ENCODE data around the gene PDE4B.

PDE4B gene

GRCh38 chr1:66334318-66334717, 541.6 kb downstream of the PDE4B start:
- no peak for DNase-seq (ENCODE audit: low read depth, low spot score)

GRCh38 chr1:66335125-66335524, 542.4 kb downstream of the PDE4B start:
- DNase-seq (ENCODE audit: low read depth, low spot score), result no peak

- DNase-seq (ENCODE audit: low read depth, low spot score), result peak; percentile 16
Measured at GRCh38 chr1:66335859-66336640, 543.4 kb downstream of the PDE4B start.

GRCh38 chr1:66336641-66336990, 543.9 kb downstream of the PDE4B start:
- no peak for DNase-seq (ENCODE audit: low read depth, low spot score)

GRCh38 chr1:66337249-66337648, 544.6 kb downstream of the PDE4B start:
- DNase-seq (ENCODE audit: low read depth, low spot score), result no peak

- DNase-seq (ENCODE audit: low read depth, low spot score), result no peak
Measured at GRCh38 chr1:66339944-66340343, 547.2 kb downstream of the PDE4B start.

- no peak for DNase-seq (ENCODE audit: low read depth, low spot score)
Measured at GRCh38 chr1:66341446-66342089, 548.9 kb downstream of the PDE4B start.

- DNase-seq (ENCODE audit: low read depth, low spot score), result no peak
Measured at GRCh38 chr1:66342707-66343106, 550.0 kb downstream of the PDE4B start.

GRCh38 chr1:66343569-66344325, 551.1 kb downstream of the PDE4B start:
- DNase-seq (ENCODE audit: low read depth, low spot score), result no peak

GRCh38 chr1:66346057-66346795, 553.5 kb downstream of the PDE4B start:
- no peak for DNase-seq (ENCODE audit: low read depth, low spot score)

- no peak for DNase-seq (ENCODE audit: low read depth, low spot score)
Measured at GRCh38 chr1:66346873-66347272, 554.2 kb downstream of the PDE4B start.

GRCh38 chr1:66348776-66349175, 556.1 kb downstream of the PDE4B start:
- no peak for DNase-seq (ENCODE audit: low read depth, low spot score)

GRCh38 chr1:66349242-66349641, 556.5 kb downstream of the PDE4B start:
- no peak for DNase-seq (ENCODE audit: low read depth, low spot score)

GRCh38 chr1:66350001-66350547, 557.4 kb downstream of the PDE4B start:
- no peak for DNase-seq (ENCODE audit: low read depth, low spot score)

GRCh38 chr1:66351478-66351877, 558.8 kb downstream of the PDE4B start:
- no peak for DNase-seq (ENCODE audit: low read depth, low spot score)

GRCh38 chr1:66351913-66352312, 559.2 kb downstream of the PDE4B start:
- no peak for DNase-seq (ENCODE audit: low read depth, low spot score)

- no peak for DNase-seq (ENCODE audit: low read depth, low spot score)
Measured at GRCh38 chr1:66352792-66353191, 560.1 kb downstream of the PDE4B start.

GRCh38 chr1:66353257-66353656, 560.6 kb downstream of the PDE4B start:
- no peak for DNase-seq (ENCODE audit: low read depth, low spot score)

- no peak for DNase-seq (ENCODE audit: low read depth, low spot score)
Measured at GRCh38 chr1:66354311-66355201, 561.9 kb downstream of the PDE4B start.

GRCh38 chr1:66355756-66356155, 563.1 kb downstream of the PDE4B start:
- no peak for DNase-seq (ENCODE audit: low read depth, low spot score)

- DNase-seq (ENCODE audit: low read depth, low spot score), result no peak
Measured at GRCh38 chr1:66356605-66357004, 563.9 kb downstream of the PDE4B start.
